Hematopoietic multipotent progenitor cell treated with erythropoietin and hydrocortisone succinate and interleukin-3 and kit ligand, for 8 days (in vitro differentiated cells): ENCODE data around the gene PLAGL1.
"Not testable (repeated sequence)": the region's sequence is repeated elsewhere in the genome, so short reads cannot be mapped to it uniquely, and the experiment has no call there.

Experiments
- DNase-seq: peaks from one replicate; pipeline ENCODE4 v3.0.0-alpha.2; 2015

PLAGL1 gene

GRCh38 chr6:144008120-144008811 is at the start of gene PLAGL1:
Gene PLAGL1 (minus strand): TSS chr6:144008259. CDS start chr6:143948136, 60,123 bp downstream.
- DNase-seq = peak; percentile 59

- peak; percentile 17 for DNase-seq
Observed at GRCh38 chr6:144055121-144055931, 47.3 kb upstream of the PLAGL1 start.

GRCh38 chr6:144053601-144054000 is 45.5 kb upstream of the PLAGL1 start:
- DNase-seq = no peak

- DNase-seq = no peak
Observed at GRCh38 chr6:144052488-144052887, 44.4 kb upstream of the PLAGL1 start.

- no peak for DNase-seq
Observed at GRCh38 chr6:144049386-144049785, 41.3 kb upstream of the PLAGL1 start.

GRCh38 chr6:144047688-144048087 is 39.6 kb upstream of the PLAGL1 start:
- no peak for DNase-seq

- DNase-seq = not testable (repeated sequence)
Observed at GRCh38 chr6:144046672-144047071, 38.6 kb upstream of the PLAGL1 start.

- not testable (repeated sequence) for DNase-seq
Observed at GRCh38 chr6:144044989-144045388, 36.9 kb upstream of the PLAGL1 start.

GRCh38 chr6:144036835-144037195 is 28.8 kb upstream of the PLAGL1 start:
- no peak for DNase-seq

GRCh38 chr6:144036064-144036834 is 28.2 kb upstream of the PLAGL1 start:
- DNase-seq = peak; percentile 68

- no peak for DNase-seq
Observed at GRCh38 chr6:144035416-144035815, 27.4 kb upstream of the PLAGL1 start.

- DNase-seq = peak; percentile 48
Observed at GRCh38 chr6:144033816-144034735, 26.0 kb upstream of the PLAGL1 start.

- no peak for DNase-seq
Observed at GRCh38 chr6:144029452-144029851, 21.4 kb upstream of the PLAGL1 start.

GRCh38 chr6:144027932-144028587 is 20.0 kb upstream of the PLAGL1 start:
- DNase-seq = no peak

GRCh38 chr6:144023216-144023615 is 15.2 kb upstream of the PLAGL1 start:
- no peak for DNase-seq

GRCh38 chr6:144019929-144020328 is 11.9 kb upstream of the PLAGL1 start:
- no peak for DNase-seq

GRCh38 chr6:144017166-144018094 is 9.4 kb upstream of the PLAGL1 start:
- DNase-seq = no peak

- peak; percentile 86 for DNase-seq
Observed at GRCh38 chr6:144013486-144013909, 5.4 kb upstream of the PLAGL1 start.

- DNase-seq = no peak
Observed at GRCh38 chr6:144012534-144012933, 4.5 kb upstream of the PLAGL1 start.

GRCh38 chr6:144009628-144010027 is 1.6 kb upstream of the PLAGL1 start:
- not testable (repeated sequence) for DNase-seq

- no peak for DNase-seq
Observed at GRCh38 chr6:144008846-144009245, 787 bp upstream of the PLAGL1 start.
